PC-9 (cell line): ENCODE data around the gene CTXND1. TPM values are rescaled to one million over a fixed set of nuclear protein-coding genes. Genes with fewer than 3 reads are reported as not detected.

Source experiments
- BruUV-seq: library from RNA; stranded (reverse); fragments of 400-500 nt; replicated peaks from 2 replicates; lab custom pipeline; 2021; lab: Mats Ljungman, UMichigan
- CTCF ChIA-PET: fragments of 300-600 bp; sonication (Branson Sonifier 250); formaldehyde crosslinking; loops from one replicate; lab custom pipeline; 2022; ENCODE audit warnings: antibody characterized with exemption; lab: Charles Lee
- POLR2A ChIA-PET: fragments of 300-600 bp; sonication (Branson Sonifier 250); formaldehyde crosslinking; loops from one replicate; lab custom pipeline; 2022; ENCODE audit warnings: antibody characterized with exemption; ENCODE audit not compliant: unreplicated experiment; lab: Charles Lee
- DNase-seq, 2 experiments: peaks; one replicate each; pipeline versions ENCODE4 v3.0.0 to v3.0.0-alpha.2; 2015 to 2022; ENCODE audit warnings: mixed read lengths in 1 of 2
- H2AFZ ChIP-seq: fragments of 200-600 bp; sonication (generic); 2 replicates; pipeline ENCODE4 v1.8.1; 2017; ENCODE audit warnings: antibody characterized with exemption
- H3F3A ChIP-seq: fragments of 200-600 bp; sonication (generic); 2 replicates; pipeline ENCODE4 v1.8.1; 2017; ENCODE audit warnings: antibody characterized with exemption, mild to moderate bottlenecking, low read depth; ENCODE audit not compliant: insufficient read depth
- H3K27ac ChIP-seq: fragments of 200-600 bp; sonication (generic); 2 replicates; pipeline ENCODE4 v1.6.1; 2016; ENCODE audit warnings: mixed run types
- H3K27me3 ChIP-seq: fragments of 200-600 bp; sonication (generic); 2 replicates; pipeline ENCODE4 v1.6.1; 2016; ENCODE audit warnings: low read depth, mixed run types; ENCODE audit not compliant: insufficient read depth
- H3K36me3 ChIP-seq: fragments of 200-600 bp; sonication (generic); 2 replicates; pipeline ENCODE4 v1.6.1; 2016; ENCODE audit warnings: low read depth, mixed run types
- H3K4me1 ChIP-seq: fragments of 200-600 bp; sonication (generic); replicated peaks from 2 replicates; pipeline ENCODE4 v1.6.1; 2016; ENCODE audit warnings: mixed run types; ENCODE audit not compliant: insufficient read depth
- H3K4me2 ChIP-seq: fragments of 200-600 bp; sonication (generic); 2 replicates; pipeline ENCODE4 v1.6.1; 2017; ENCODE audit warnings: mixed run types
- H3K4me3 ChIP-seq: fragments of 200-600 bp; sonication (generic); 2 replicates; pipeline ENCODE4 v1.6.1; 2016; ENCODE audit warnings: mixed run types
- H3K79me2 ChIP-seq: fragments of 200-600 bp; sonication (generic); 2 replicates; pipeline ENCODE4 v1.6.1; 2017; ENCODE audit warnings: low read depth, mixed run types
- H3K9me2 ChIP-seq: fragments of 200-600 bp; sonication (generic); 2 replicates; pipeline ENCODE4 v1.8.1; 2017; ENCODE audit warnings: mild to moderate bottlenecking; ENCODE audit not compliant: insufficient read depth
- H3K9me3 ChIP-seq: fragments of 200-600 bp; sonication (generic); 2 replicates; pipeline ENCODE4 v1.8.1; 2016; ENCODE audit warnings: low read depth; ENCODE audit not compliant: insufficient read depth
- H4K20me1 ChIP-seq: fragments of 200-600 bp; sonication (generic); 2 replicates; pipeline ENCODE4 v1.8.1; 2017; ENCODE audit not compliant: insufficient read depth
- EZH2 ChIP-seq: fragments of 200-600 bp; sonication (generic); IDR thresholded peaks from 2 replicates; pipeline ENCODE4 v1.8.0; 2017; ENCODE audit warnings: antibody characterized with exemption, low read depth
- intact Hi-C: fragments of 100-400 bp; cut with micrococcal nuclease; formaldehyde crosslinking; loops from one replicate; pipeline ENCODE4 v1.10.0; 2022; ENCODE audit not compliant: unreplicated experiment
- total RNA-seq: library from RNA; stranded (reverse); gene quantifications from 2 replicates; pipeline ENCODE4 v1.2.3, GENCODE V29; 2021
- TF ChIP-seq, protein P1 (sequence below): fragments of 200-600 bp; sonication (generic); conservative IDR thresholded peaks from 2 replicates; pipeline ENCODE4 v1.6.1; 2017; ENCODE audit warnings: mixed run types, antibody characterized with exemption, mild to moderate bottlenecking, moderate library complexity

The CTXND1 gene
- total RNA-seq, 1 experiment from 2014 or later = not detected

DNA sequence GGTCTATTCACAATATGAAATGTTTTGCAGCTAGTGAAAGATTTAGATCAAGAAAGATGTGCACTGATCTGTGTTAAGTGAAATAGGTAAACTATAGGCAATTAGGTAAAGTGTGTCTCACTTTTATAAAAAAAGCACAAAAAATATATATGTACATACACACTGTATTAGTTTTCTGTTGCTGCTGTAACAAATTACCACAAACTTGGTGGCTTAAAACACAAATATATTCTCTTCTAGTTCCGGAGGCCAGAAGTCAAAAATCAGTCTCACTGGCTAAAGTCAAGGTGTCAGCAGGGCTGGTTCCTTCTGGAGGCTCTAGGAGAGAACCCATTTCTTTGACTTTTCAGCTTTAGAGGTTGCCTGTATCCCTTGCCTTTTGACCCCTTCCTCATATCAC, 88.1 kb downstream of the CTXND1 start:
- Histone ChIP-seq H3K4me3 (no peak overlapping the region), H3K4me1 (peaks cover 25% of the 10 kb centered on the region), H3K79me2 (no peaks in the 10 kb centered on the region), H3K27me3 (no peaks in the 10 kb centered on the region), H3K9me2 (no peaks in the 10 kb centered on the region), H3K27ac (no peak overlapping the region), H3K36me3 (peaks cover 27% of the 10 kb centered on the region), H3K4me2 (no peak overlapping the region), H3F3A (peaks cover 17% of the 10 kb centered on the region), H4K20me1 (no peaks in the 10 kb centered on the region), H3K9me3 (no peaks in the 10 kb centered on the region), H2AFZ (no peak overlapping the region)
- intact Hi-C loops = no loop called here
- BruUV-seq = no TSS peak
- no peak for TF ChIP-seq EZH2
- TF ChIP-seq, protein P1, sequence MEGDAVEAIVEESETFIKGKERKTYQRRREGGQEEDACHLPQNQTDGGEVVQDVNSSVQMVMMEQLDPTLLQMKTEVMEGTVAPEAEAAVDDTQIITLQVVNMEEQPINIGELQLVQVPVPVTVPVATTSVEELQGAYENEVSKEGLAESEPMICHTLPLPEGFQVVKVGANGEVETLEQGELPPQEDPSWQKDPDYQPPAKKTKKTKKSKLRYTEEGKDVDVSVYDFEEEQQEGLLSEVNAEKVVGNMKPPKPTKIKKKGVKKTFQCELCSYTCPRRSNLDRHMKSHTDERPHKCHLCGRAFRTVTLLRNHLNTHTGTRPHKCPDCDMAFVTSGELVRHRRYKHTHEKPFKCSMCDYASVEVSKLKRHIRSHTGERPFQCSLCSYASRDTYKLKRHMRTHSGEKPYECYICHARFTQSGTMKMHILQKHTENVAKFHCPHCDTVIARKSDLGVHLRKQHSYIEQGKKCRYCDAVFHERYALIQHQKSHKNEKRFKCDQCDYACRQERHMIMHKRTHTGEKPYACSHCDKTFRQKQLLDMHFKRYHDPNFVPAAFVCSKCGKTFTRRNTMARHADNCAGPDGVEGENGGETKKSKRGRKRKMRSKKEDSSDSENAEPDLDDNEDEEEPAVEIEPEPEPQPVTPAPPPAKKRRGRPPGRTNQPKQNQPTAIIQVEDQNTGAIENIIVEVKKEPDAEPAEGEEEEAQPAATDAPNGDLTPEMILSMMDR = no peak
- no peak for DNase-seq
- POLR2A ChIA-PET = no interaction called here
- CTCF ChIA-PET = no interaction called here

DNA sequence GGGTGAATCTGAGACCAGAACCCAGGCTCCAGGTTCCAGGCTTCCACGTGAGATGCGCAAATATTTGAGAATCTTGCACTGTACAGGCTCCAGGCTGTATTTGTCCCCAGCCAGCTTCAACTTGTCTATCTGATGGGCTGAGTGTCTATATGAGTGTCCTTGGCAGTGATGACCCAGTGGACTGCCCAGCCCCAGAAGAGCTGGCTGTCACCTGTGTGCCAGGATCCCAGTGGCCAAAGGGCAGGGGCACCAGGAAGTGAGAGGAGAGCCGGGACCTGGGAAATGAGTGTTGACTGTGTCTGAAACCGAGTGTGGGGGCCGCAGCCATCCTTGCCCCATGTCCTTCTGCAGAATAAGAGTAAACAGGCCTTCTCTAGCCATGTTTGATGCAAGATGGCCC, 88.8 kb downstream of the CTXND1 start:
- Histone ChIP-seq H3K4me1 (peaks cover 25% of the 10 kb centered on the region), H3K9me2 (no peaks in the 10 kb centered on the region), H3K27me3 (no peaks in the 10 kb centered on the region), H4K20me1 (no peaks in the 10 kb centered on the region), H3K27ac (no peak overlapping the region), H3K4me3 (no peak overlapping the region), H3K36me3 (peaks cover 32% of the 10 kb centered on the region), H3K9me3 (no peaks in the 10 kb centered on the region), H2AFZ (no peak overlapping the region), H3F3A (peaks cover 17% of the 10 kb centered on the region), H3K4me2 (no peak overlapping the region), H3K79me2 (no peaks in the 10 kb centered on the region)
- POLR2A ChIA-PET = no interaction called here
- DNase-seq = no peak
- no peak for TF ChIP-seq EZH2
- TF ChIP-seq, protein P1 = no peak
- CTCF ChIA-PET = no interaction called here
- intact Hi-C loops = no loop called here
- no TSS peak for BruUV-seq

DNA sequence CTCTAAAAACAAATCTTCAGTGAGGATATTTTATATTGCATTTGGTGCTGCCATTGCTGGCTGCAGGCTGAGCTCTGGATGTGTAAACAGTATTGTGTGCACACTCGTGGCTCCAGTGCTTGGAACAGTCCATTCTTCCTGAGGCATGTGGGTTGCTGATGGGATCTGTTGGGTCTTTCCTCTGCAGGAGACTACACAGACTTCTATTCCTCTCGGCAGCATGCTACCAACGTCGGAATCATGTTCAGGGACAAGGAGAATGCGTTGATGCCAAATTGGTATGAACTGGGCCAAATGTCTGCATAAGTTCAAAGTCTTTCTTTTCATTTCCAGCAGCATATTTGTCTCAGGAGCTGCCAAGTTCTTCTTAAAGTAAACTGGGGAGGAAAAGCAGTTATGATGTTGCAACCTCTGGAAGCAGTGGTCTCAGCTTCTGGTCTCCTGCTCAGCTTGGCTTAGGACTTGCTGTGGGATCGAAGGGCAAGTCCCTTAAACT, 89.9 kb downstream of the CTXND1 start:
- no peaks in the 10 kb centered on the region for H3K9me3 ChIP-seq
- CTCF ChIA-PET = interaction anchor here (0.6 kb wide), 1 partner anchor 823 kb away, joined by 4 read pairs; no protein-coding TSS in a partner anchor
- peaks cover 36% of the 10 kb centered on the region for H3K36me3 ChIP-seq
- H3K27ac ChIP-seq = no peak overlapping the region
- intact Hi-C loops = no loop called here
- H3K4me1 ChIP-seq = peaks cover 25% of the 10 kb centered on the region
- no peak for DNase-seq
- H3K27me3 ChIP-seq = no peaks in the 10 kb centered on the region
- H4K20me1 ChIP-seq = no peaks in the 10 kb centered on the region
- H3F3A ChIP-seq = peaks cover 17% of the 10 kb centered on the region
- no peaks in the 10 kb centered on the region for H3K9me2 ChIP-seq
- TF ChIP-seq EZH2 = no peak
- TF ChIP-seq, protein P1 = no peak
- H3K4me3 ChIP-seq = no peak overlapping the region
- H3K79me2 ChIP-seq = no peaks in the 10 kb centered on the region
- BruUV-seq = no TSS peak
- POLR2A ChIA-PET = no interaction called here
- no peak overlapping the region for H2AFZ ChIP-seq
- H3K4me2 ChIP-seq = no peak overlapping the region
